Fibroblast of lung (primary cell): ENCODE results near the gene FKBP1A. TPM values are rescaled to one million over a fixed set of nuclear protein-coding genes. Genes with fewer than 3 reads are reported as not detected.

ENCODE experiments used
- DNase-seq, 2 donors: peaks; one replicate each; pipeline versions ENCODE4 v3.0.0 to v3.0.0-alpha.2; 2010; ENCODE audit warnings: low read depth in 2 of 2
- H2AFZ ChIP-seq: 2 replicates; pipeline ENCODE4 v1.5.1; 2012; ENCODE audit warnings: low read length, control low read depth, inconsistent platforms
- H3K27ac ChIP-seq: 2 replicates; pipeline ENCODE4 v1.5.1; 2011; ENCODE audit warnings: low read length, control low read depth; ENCODE audit not compliant: insufficient read depth
- H3K27me3 ChIP-seq: 2 replicates; pipeline ENCODE4 v1.5.1; 2011; ENCODE audit warnings: mild to moderate bottlenecking, low read length; ENCODE audit not compliant: control insufficient read depth, insufficient read depth
- H3K36me3 ChIP-seq: 2 replicates; pipeline ENCODE4 v1.5.1; 2011; ENCODE audit warnings: low read length; ENCODE audit not compliant: control insufficient read depth, insufficient read depth
- H3K4me1 ChIP-seq: 2 replicates; pipeline ENCODE4 v1.5.1; 2011; ENCODE audit warnings: low read length; ENCODE audit not compliant: control insufficient read depth, insufficient read depth; ENCODE audit errors: extremely low read depth
- H3K4me2 ChIP-seq: 2 replicates; pipeline ENCODE4 v1.5.1; 2011; ENCODE audit warnings: low read length, control low read depth; ENCODE audit not compliant: insufficient read depth; ENCODE audit errors: extremely low read depth
- H3K4me3 ChIP-seq, 4 experiments: fragments of 200-600 bp in 1 of 4; sonication (generic) in 1 of 4; replicated peaks in 1 of 4; 2 replicates each; pipeline ENCODE4 v1.5.1; 2011 to 2016; ENCODE audit warnings: low read length in 4 of 4, low read depth in 3 of 4, mild to moderate bottlenecking in 3 of 4, control low read depth in 2 of 4, inconsistent platforms in 1 of 4, mixed read lengths in 1 of 4; ENCODE audit not compliant: insufficient read depth in 1 of 4; ENCODE audit errors: control extremely low read depth in 1 of 4
- H3K79me2 ChIP-seq: 2 replicates; pipeline ENCODE4 v1.5.1; 2012; ENCODE audit warnings: mild to moderate bottlenecking, low read length, inconsistent platforms; ENCODE audit not compliant: control insufficient read depth, insufficient read depth
- H3K9ac ChIP-seq: 2 replicates; pipeline ENCODE4 v1.5.1; 2011; ENCODE audit warnings: mild to moderate bottlenecking, low read length, control low read depth; ENCODE audit not compliant: insufficient read depth
- H3K9me3 ChIP-seq: 2 replicates; pipeline ENCODE4 v1.5.1; 2012; ENCODE audit warnings: low read depth, low read length; ENCODE audit not compliant: control insufficient read depth, insufficient read depth
- H4K20me1 ChIP-seq: 2 replicates; pipeline ENCODE4 v1.5.1; 2011; ENCODE audit warnings: low read length; ENCODE audit not compliant: control insufficient read depth, insufficient read depth; ENCODE audit errors: extremely low read depth
- CTCF ChIP-seq, 2 donors: IDR thresholded peaks in 1 of 2; conservative IDR thresholded peaks in 1 of 2; 1 replicate in 1 of 2; 2 replicates in 1 of 2; pipeline ENCODE4 v1.5.1; 2011 to 2012; ENCODE audit warnings: low read length in 2 of 2, control low read depth in 1 of 2, inconsistent platforms in 1 of 2, low read depth in 1 of 2, mild to moderate bottlenecking in 1 of 2
- EZH2 ChIP-seq: IDR thresholded peaks from 2 replicates; pipeline ENCODE4 v1.5.1; 2012; ENCODE audit warnings: low read length, control low read depth, mild to moderate bottlenecking; ENCODE audit errors: missing control alignments
- polyA plus RNA-seq, 2 donors: library from polyadenylated mRNA; depleted of rRNA in 1 of 2; stranded (reverse) in 1 of 2; unstranded in 1 of 2; fragments of >200 nt; gene quantifications; 2 replicates each; pipeline ENCODE4 v1.2.1, GENCODE V29; 2011 to 2012; ENCODE audit warnings: missing spikeins in 1 of 2
- total RNA-seq: library from RNA; depleted of rRNA; stranded (reverse); fragments of >200 nt; gene quantifications from 2 replicates; pipeline ENCODE4 v1.2.1, GENCODE V29; 2014

Gene FKBP1A
- total and polyA plus RNA-seq, 2 donors (not counting 1 experiment from before 2014, with no cell fraction given) = 120 to 440 TPM

GRCh38 chr20:1417273-1417672, 24.4 kb upstream of the FKBP1A start:
- Histone ChIP-seq H3K9ac (no peak overlapping the region), H3K4me1 (peaks cover 10% of the 10 kb centered on the region), H3K27me3 (no peaks in the 10 kb centered on the region), H4K20me1 (no peaks in the 10 kb centered on the region), H2AFZ (no peak overlapping the region), H3K4me2 (peak overlapping the region; percentile 10), H3K27ac (peak overlapping the region; percentile 91), H3K36me3 (no peaks in the 10 kb centered on the region), H3K79me2 (no peaks in the 10 kb centered on the region), H3K4me3 (no peak overlapping the region), H3K9me3 (no peaks in the 10 kb centered on the region)
- TF ChIP-seq CTCF (conservative IDR thresholded peaks at IDR 0.05 in 1 of 2, IDR thresholded peaks at IDR 0.05 in 1 of 2; ENCODE audit: low read depth in 1 of 2, low read length in 2 of 2) = no peak
- no peak for TF ChIP-seq EZH2
- peak in 1 of 2 donors; percentile 48 for DNase-seq

GRCh38 chr20:1415667-1416468, 23.0 kb upstream of the FKBP1A start:
- Histone ChIP-seq H4K20me1 (no peaks in the 10 kb centered on the region), H3K9me3 (no peaks in the 10 kb centered on the region), H3K4me2 (no peak overlapping the region), H3K27me3 (no peaks in the 10 kb centered on the region), H3K79me2 (no peaks in the 10 kb centered on the region), H3K27ac (peak overlapping the region; percentile 91), H3K4me3 (no peak overlapping the region), H3K9ac (no peak overlapping the region), H2AFZ (no peak overlapping the region), H3K4me1 (peaks cover 10% of the 10 kb centered on the region), H3K36me3 (no peaks in the 10 kb centered on the region)
- DNase-seq = peak; percentile 95 to 98
- TF ChIP-seq EZH2 (no peak), CTCF (conservative IDR thresholded peaks at IDR 0.05 in 1 of 2, IDR thresholded peaks at IDR 0.05 in 1 of 2; ENCODE audit: low read depth in 1 of 2, low read length in 2 of 2) (no peak)

- Histone ChIP-seq H3K4me3 (no peak overlapping the region), H3K4me1 (peaks cover 10% of the 10 kb centered on the region), H3K4me2 (no peak overlapping the region), H3K9me3 (no peaks in the 10 kb centered on the region), H2AFZ (no peak overlapping the region), H3K79me2 (no peaks in the 10 kb centered on the region), H4K20me1 (no peaks in the 10 kb centered on the region), H3K27me3 (no peaks in the 10 kb centered on the region), H3K27ac (no peak overlapping the region), H3K9ac (no peak overlapping the region), H3K36me3 (no peaks in the 10 kb centered on the region)
- no peak for TF ChIP-seq EZH2
- no peak for TF ChIP-seq CTCF (conservative IDR thresholded peaks at IDR 0.05 in 1 of 2, IDR thresholded peaks at IDR 0.05 in 1 of 2; ENCODE audit: low read depth in 1 of 2, low read length in 2 of 2)
- DNase-seq = no peak
Observed at GRCh38 chr20:1414982-1415381, 22.1 kb upstream of the FKBP1A start.
